Naive thymus-derived CD4-positive, alpha-beta T cell (primary cell): ENCODE data around the gene TET2. TPM values are rescaled to one million over a fixed set of nuclear protein-coding genes. Genes with fewer than 3 reads are reported as not detected.

ENCODE experiments used
- ATAC-seq: fragments of 150-1000 bp; cut with Tn5 transposase; 2 replicates; pipeline ENCODE4 v1.10.0; 2021; ENCODE audit warnings: mild to moderate bottlenecking, moderate library complexity
- CTCF ChIA-PET: fragments of 350-600 bp; sonication (Branson Sonifier 250); formaldehyde crosslinking; loops from one replicate; lab custom pipeline; 2021; ENCODE audit warnings: antibody characterized with exemption; lab: Charles Lee
- POLR2A ChIA-PET: fragments of 350-600 bp; sonication (Branson Sonifier 250); formaldehyde crosslinking; loops from one replicate; lab custom pipeline; 2021; ENCODE audit warnings: antibody characterized with exemption, inconsistent platforms; lab: Charles Lee
- DNase-seq, 9 donors: peaks; one replicate each; pipeline versions ENCODE4 v3.0.0 to v3.0.0-alpha.2; 2020 to 2022; ENCODE audit warnings: mixed read lengths in 1 of 9
- H3K27ac ChIP-seq: one replicate; pipeline ENCODE4 v1.7.0; 2013; ENCODE audit warnings: mild to moderate bottlenecking, low read depth, low read length, moderate library complexity
- H3K27me3 ChIP-seq, 2 donors: one replicate each; pipeline ENCODE4 v1.7.0; 2013; ENCODE audit warnings: low read length in 2 of 2, mild to moderate bottlenecking in 2 of 2, moderate library complexity in 2 of 2; ENCODE audit not compliant: control insufficient read depth in 2 of 2, insufficient read depth in 2 of 2
- H3K36me3 ChIP-seq, 3 experiments: 1 replicate in 2 of 3; 2 replicates in 1 of 3; pipeline ENCODE4 v1.7.0; 2013; ENCODE audit warnings: low read length in 3 of 3, mild to moderate bottlenecking in 3 of 3, moderate library complexity in 1 of 3; ENCODE audit not compliant: insufficient read depth in 3 of 3, control insufficient read depth in 2 of 3
- H3K4me1 ChIP-seq, 2 donors: one replicate each; pipeline ENCODE4 v1.7.0; 2013; ENCODE audit warnings: low read length in 2 of 2, mild to moderate bottlenecking in 2 of 2, moderate library complexity in 1 of 2; ENCODE audit not compliant: control insufficient read depth in 2 of 2, insufficient read depth in 2 of 2
- H3K4me3 ChIP-seq: 2 replicates; pipeline ENCODE4 v1.7.0; 2013; ENCODE audit warnings: mild to moderate bottlenecking, low read length
- H3K9me3 ChIP-seq, 3 experiments: 1 replicate in 2 of 3; 2 replicates in 1 of 3; pipeline ENCODE4 v1.7.0; 2013; ENCODE audit warnings: low read length in 3 of 3; ENCODE audit not compliant: control insufficient read depth in 2 of 3
- H3K27ac Mint-ChIP-seq, 9 donors: one replicate each; pipeline ENCODE4 v1.8.0; 2020 to 2022; ENCODE audit warnings: mixed read lengths in 9 of 9, mild to moderate bottlenecking in 8 of 9, moderate library complexity in 5 of 9, inconsistent platforms in 2 of 9
- H3K27me3 Mint-ChIP-seq, 5 donors: one replicate each; pipeline ENCODE4 v1.8.0; 2021 to 2022; ENCODE audit warnings: mixed read lengths in 5 of 5, mild to moderate bottlenecking in 1 of 5
- H3K36me3 Mint-ChIP-seq, 5 donors: one replicate each; pipeline ENCODE4 v1.8.0; 2020 to 2022; ENCODE audit warnings: mixed read lengths in 5 of 5, mild to moderate bottlenecking in 3 of 5, inconsistent platforms in 1 of 5
- H3K4me1 Mint-ChIP-seq, 7 donors: one replicate each; pipeline ENCODE4 v1.8.0; 2020 to 2022; ENCODE audit warnings: mixed read lengths in 7 of 7, mild to moderate bottlenecking in 3 of 7, inconsistent platforms in 1 of 7
- H3K4me3 Mint-ChIP-seq, 10 donors: one replicate each; pipeline ENCODE4 v1.8.0; 2020 to 2022; ENCODE audit warnings: mild to moderate bottlenecking in 10 of 10, mixed read lengths in 10 of 10, moderate library complexity in 6 of 10, inconsistent platforms in 2 of 10
- H3K9me3 Mint-ChIP-seq, 11 donors: one replicate each; pipeline ENCODE4 v1.8.0; 2020 to 2022; ENCODE audit warnings: mixed read lengths in 11 of 11, mild to moderate bottlenecking in 4 of 11, inconsistent platforms in 1 of 11, moderate library complexity in 1 of 11
- intact Hi-C, 2 donors: fragments of 100-400 bp; cut with micrococcal nuclease; formaldehyde crosslinking; loops; one replicate each; pipeline ENCODE4 v1.15.1; 2023
- polyA plus RNA-seq, 2 donors: library from polyadenylated mRNA; unstranded; fragments of 300-500 nt; fragmentation: Illumina TruSeq; gene quantifications; one replicate each; pipeline ENCODE4 v1.2.3, GENCODE V29; 2021
- total RNA-seq, 6 experiments: library from RNA in 5 of 6; stranded (reverse) in 5 of 6; gene quantifications; 1 replicate in 5 of 6; 2 replicates in 1 of 6; pipeline ENCODE4 v1.2.3 and lab custom pipeline; 2021 to 2026

TET2 gene
- total and polyA plus RNA-seq, 7 experiments from 2014 or later: 12.8 to 78.4 (median 19.0) TPM

- H3K4me1 Mint-ChIP-seq: peaks cover 33 to 64% (median 43%) of the 10 kb centered on the region in 7 donors
- no peaks in the 10 kb centered on the region for H3K27me3 Mint-ChIP-seq
- no peak overlapping the region for H3K4me3 Mint-ChIP-seq
- no peaks in the 10 kb centered on the region for H3K27me3 ChIP-seq
- H3K9me3 ChIP-seq: no peaks in the 10 kb centered on the region
- no peak for ATAC-seq
- POLR2A ChIA-PET: no interaction called here
- peak overlapping the region in 1 of 9 donors; percentile 23 for H3K27ac Mint-ChIP-seq
- DNase-seq: no peak
- no peak overlapping the region for H3K27ac ChIP-seq
- no peaks in the 10 kb centered on the region for H3K9me3 Mint-ChIP-seq
- intact Hi-C loops: loop anchor here in 1 of 2 donors (5.0 kb wide), 1 partner anchor 46 kb away; the partner anchor contains the start of gene TET2
- CTCF ChIA-PET: no interaction called here
- H3K4me1 ChIP-seq: no peaks in the 10 kb centered on the region
- H3K4me3 ChIP-seq: no peak overlapping the region
- no peaks in the 10 kb centered on the region for H3K36me3 ChIP-seq
- H3K36me3 Mint-ChIP-seq: peaks cover 4 to 47% (median 31%) of the 10 kb centered on the region in 5 donors
These were observed 46.2 kb downstream of the TET2 start for GRCh38 chr4:105192910-105193309.

- Histone ChIP-seq H3K27me3 (no peaks in the 10 kb centered on the region), H3K27ac (no peak overlapping the region), H3K36me3 (no peaks in the 10 kb centered on the region), H3K4me1 (no peaks in the 10 kb centered on the region), H3K4me3 (no peak overlapping the region), H3K9me3 (no peaks in the 10 kb centered on the region)
- peaks cover 4 to 47% (median 32%) of the 10 kb centered on the region in 5 donors for H3K36me3 Mint-ChIP-seq
- ChIA-PET POLR2A (no interaction called here), CTCF (no interaction called here)
- no peak overlapping the region for H3K4me3 Mint-ChIP-seq
- peaks cover 33 to 64% (median 43%) of the 10 kb centered on the region in 7 donors for H3K4me1 Mint-ChIP-seq
- H3K27ac Mint-ChIP-seq: no peak overlapping the region
- no peak for ATAC-seq
- no peak for DNase-seq
- H3K9me3 Mint-ChIP-seq: no peaks in the 10 kb centered on the region
- intact Hi-C loops: loop anchor here in 1 of 2 donors (5.0 kb wide), 1 partner anchor 46 kb away; the partner anchor contains the start of gene TET2
- H3K27me3 Mint-ChIP-seq: no peaks in the 10 kb centered on the region
These were observed 46.9 kb downstream of the TET2 start for GRCh38 chr4:105193536-105193935.

DNA sequence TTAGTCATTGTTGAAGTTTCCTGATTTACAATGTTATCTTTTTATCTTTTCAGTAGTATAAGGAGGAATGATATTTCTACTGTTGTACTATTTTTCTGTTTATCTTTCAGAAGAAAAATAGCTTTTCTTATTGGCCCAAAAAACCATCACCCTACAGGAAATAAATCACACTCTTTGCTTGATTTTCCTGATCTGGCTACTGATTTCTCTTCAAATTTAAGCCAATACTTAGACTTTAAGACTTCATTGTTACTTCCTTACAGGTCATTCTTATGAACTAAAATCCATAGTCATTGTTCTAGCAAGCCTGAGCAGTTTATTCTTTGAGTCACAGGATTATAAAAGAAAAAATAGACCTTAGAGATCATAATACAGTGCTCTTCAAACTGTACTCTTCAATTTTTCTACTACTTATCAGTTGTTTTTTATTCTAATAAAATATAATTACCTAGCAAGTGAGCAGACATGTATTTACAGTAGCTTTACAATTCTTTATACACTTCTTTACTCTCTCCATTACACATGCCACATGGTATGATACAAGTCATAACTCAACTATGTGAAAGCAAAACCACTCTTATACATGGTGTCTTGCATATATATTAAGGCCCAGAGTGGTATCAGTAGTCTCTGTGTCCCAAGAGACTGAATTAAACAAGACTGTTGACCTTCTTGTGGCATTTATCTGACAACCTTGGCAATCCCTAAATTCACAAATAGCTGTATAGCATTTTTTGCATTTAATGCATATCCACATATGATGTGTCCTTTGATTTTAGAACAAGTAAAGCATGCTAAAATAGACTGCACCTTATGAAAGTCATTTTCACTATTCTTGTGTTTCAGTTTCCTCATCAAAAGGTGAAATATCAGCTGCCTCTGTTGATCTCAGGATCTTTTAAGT, 47.9 kb downstream of the TET2 start:
- no peaks in the 10 kb centered on the region for H3K9me3 Mint-ChIP-seq
- Histone ChIP-seq H3K4me3 (no peak overlapping the region), H3K4me1 (no peaks in the 10 kb centered on the region), H3K36me3 (no peaks in the 10 kb centered on the region), H3K27me3 (no peaks in the 10 kb centered on the region), H3K27ac (no peak overlapping the region), H3K9me3 (no peaks in the 10 kb centered on the region)
- no peaks in the 10 kb centered on the region for H3K27me3 Mint-ChIP-seq
- ATAC-seq (no peak), DNase-seq (no peak)
- intact Hi-C loops: loop anchor here in 1 of 2 donors (5.0 kb wide), 1 partner anchor 47 kb away; the partner anchor contains the start of gene TET2
- peaks cover 3 to 49% (median 39%) of the 10 kb centered on the region in 5 donors for H3K36me3 Mint-ChIP-seq
- H3K4me1 Mint-ChIP-seq: peaks cover 31 to 59% (median 43%) of the 10 kb centered on the region in 7 donors
- ChIA-PET POLR2A (no interaction called here), CTCF (no interaction called here)
- H3K4me3 Mint-ChIP-seq: no peak overlapping the region
- H3K27ac Mint-ChIP-seq: peak overlapping the region in 1 of 9 donors; percentile 18

DNA sequence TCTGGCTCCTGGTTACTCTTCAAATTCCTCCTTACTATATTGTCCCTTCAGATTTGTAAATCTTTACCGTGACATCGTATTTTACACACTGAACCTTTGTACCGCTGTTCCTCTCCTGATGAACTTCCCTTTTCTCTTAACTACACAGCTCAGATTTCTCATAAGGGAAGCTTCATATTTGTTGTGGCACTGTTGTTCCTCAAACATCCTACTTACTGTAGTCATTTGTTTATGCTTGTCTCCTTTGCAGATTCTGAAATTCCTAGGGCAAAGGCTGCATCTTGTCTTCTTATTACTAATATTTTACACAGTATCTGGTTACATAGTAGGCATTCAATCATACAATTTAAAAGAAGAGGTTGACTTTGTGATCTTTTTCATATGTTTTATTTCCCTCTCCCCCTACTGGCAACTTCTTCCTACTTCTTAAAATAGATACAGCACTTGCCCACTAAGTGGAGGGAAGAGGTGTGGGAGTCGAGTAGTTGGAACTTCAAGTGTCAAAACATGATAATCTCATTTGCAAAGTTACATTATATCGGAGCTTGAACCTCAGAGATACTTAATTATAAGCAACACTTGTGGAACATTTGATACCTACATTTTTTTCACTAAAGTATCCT, 50.0 kb downstream of the TET2 start:
- H3K9me3 ChIP-seq: no peaks in the 10 kb centered on the region
- Mint-ChIP-seq H3K4me1 (peaks cover 23 to 46% (median 31%) of the 10 kb centered on the region in 7 donors), H3K36me3 (peaks cover 0 to 48% (median 42%) of the 10 kb centered on the region in 5 donors), H3K9me3 (no peaks in the 10 kb centered on the region), H3K27ac (no peak overlapping the region), H3K27me3 (no peaks in the 10 kb centered on the region), H3K4me3 (no peak overlapping the region)
- intact Hi-C loops: no loop called here
- H3K27me3 ChIP-seq: no peaks in the 10 kb centered on the region
- CTCF ChIA-PET: no interaction called here
- H3K27ac ChIP-seq: no peak overlapping the region
- H3K36me3 ChIP-seq: no peaks in the 10 kb centered on the region
- POLR2A ChIA-PET: no interaction called here
- no peaks in the 10 kb centered on the region for H3K4me1 ChIP-seq
- ATAC-seq (peak; percentile 86), DNase-seq (no peak)
- H3K4me3 ChIP-seq: no peak overlapping the region

DNA sequence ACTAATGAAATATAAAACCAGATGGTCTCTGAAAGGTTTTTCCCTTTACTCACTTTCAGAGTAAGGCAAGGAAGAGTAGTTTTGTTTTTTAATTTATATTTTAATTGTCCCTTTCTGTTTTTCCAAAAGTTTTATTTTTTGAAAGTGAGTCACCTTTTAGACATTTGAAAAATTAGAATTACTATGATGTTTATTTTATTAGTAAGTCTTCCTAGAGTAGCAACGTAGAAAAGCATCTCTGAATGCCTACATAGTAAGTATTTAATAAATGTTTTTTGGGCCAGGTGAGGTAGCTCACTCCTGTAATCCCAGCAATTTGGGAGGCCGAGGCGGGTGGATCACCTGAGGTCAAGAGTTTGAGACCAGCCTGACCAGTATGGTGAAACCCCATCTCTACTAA, 51.1 kb downstream of the TET2 start:
- Mint-ChIP-seq H3K4me1 (peaks cover 18 to 41% (median 27%) of the 10 kb centered on the region in 7 donors), H3K9me3 (no peaks in the 10 kb centered on the region), H3K4me3 (no peak overlapping the region), H3K27ac (no peak overlapping the region), H3K36me3 (peaks cover 0 to 54% (median 38%) of the 10 kb centered on the region in 5 donors), H3K27me3 (no peaks in the 10 kb centered on the region)
- H3K4me3 ChIP-seq: no peak overlapping the region
- H3K27me3 ChIP-seq: no peaks in the 10 kb centered on the region
- no peaks in the 10 kb centered on the region for H3K9me3 ChIP-seq
- ChIA-PET CTCF (no interaction called here), POLR2A (no interaction called here)
- DNase-seq (no peak), ATAC-seq (no peak)
- H3K27ac ChIP-seq: no peak overlapping the region
- H3K4me1 ChIP-seq: no peaks in the 10 kb centered on the region
- intact Hi-C loops: no loop called here
- H3K36me3 ChIP-seq: no peaks in the 10 kb centered on the region

DNA sequence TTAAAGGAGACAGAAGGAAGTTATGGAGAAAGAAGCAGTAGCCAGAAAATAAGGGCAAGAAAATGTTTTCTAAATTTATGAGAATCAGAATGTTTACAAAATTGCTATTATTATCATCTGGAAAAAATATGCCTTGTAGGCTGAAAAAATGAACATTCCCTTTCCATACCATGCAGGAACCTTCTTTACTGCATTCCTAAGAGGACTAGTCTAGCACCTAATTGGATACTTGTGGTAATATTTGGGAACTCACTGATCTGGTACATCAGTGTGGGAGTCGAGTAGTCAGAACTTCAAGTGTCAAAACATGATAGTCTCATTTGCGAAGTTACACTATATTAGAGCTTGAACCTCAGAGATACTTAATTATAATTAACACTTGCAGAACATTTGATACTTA, 51.9 kb downstream of the TET2 start:
- Mint-ChIP-seq H3K4me1 (peaks cover 14 to 36% (median 22%) of the 10 kb centered on the region in 7 donors), H3K4me3 (no peak overlapping the region), H3K36me3 (peaks cover 0 to 54% (median 32%) of the 10 kb centered on the region in 5 donors), H3K27ac (no peak overlapping the region), H3K9me3 (no peaks in the 10 kb centered on the region), H3K27me3 (no peaks in the 10 kb centered on the region)
- Histone ChIP-seq H3K27me3 (no peaks in the 10 kb centered on the region), H3K9me3 (no peaks in the 10 kb centered on the region), H3K4me1 (no peaks in the 10 kb centered on the region), H3K36me3 (no peaks in the 10 kb centered on the region), H3K27ac (no peak overlapping the region), H3K4me3 (no peak overlapping the region)
- ATAC-seq (no peak), DNase-seq (no peak)
- POLR2A ChIA-PET: interaction anchor here (0.7 kb wide), 1 partner anchor 72 kb away, joined by 3 read pairs; no protein-coding TSS in a partner anchor
- CTCF ChIA-PET: no interaction called here
- intact Hi-C loops: no loop called here
